Transverse colon (tissue), 4 donors: Measurements from ENCODE around the gene CCDC107.

ENCODE experiments used
- CTCF ChIP-seq, 5 experiments: fragments of 200-600 bp in 3 of 5; fragments of 450-650 bp in 2 of 5; sonication (generic) in 3 of 5; IDR thresholded peaks; 1 replicate in 2 of 5; 2 replicates in 3 of 5; pipeline ENCODE4 v1.5.1; 2016 to 2017; ENCODE audit warnings: antibody characterized with exemption in 5 of 5, inconsistent platforms in 3 of 5, mild to moderate bottlenecking in 2 of 5, moderate library complexity in 1 of 5
- EP300 ChIP-seq: sonication (generic); formaldehyde crosslinking; IDR thresholded peaks from one replicate; pipeline ENCODE4 v1.6.1; 2017; ENCODE audit warnings: antibody characterized with exemption, low read depth
- POLR2A ChIP-seq: fragments of 450-650 bp; IDR thresholded peaks from one replicate; pipeline ENCODE4 v1.6.1; 2016; ENCODE audit warnings: antibody characterized with exemption, mild to moderate bottlenecking, moderate library complexity
- POLR2AphosphoS5 ChIP-seq, 3 donors: sonication (generic); formaldehyde crosslinking; IDR thresholded peaks; one replicate each; pipeline ENCODE4 v1.6.1; 2016; ENCODE audit warnings: antibody characterized with exemption in 3 of 3

- no peak for TF ChIP-seq CTCF (IDR thresholded peaks at IDR 0.05)
- TF ChIP-seq POLR2A, result no peak
- TF ChIP-seq POLR2AphosphoS5 (IDR thresholded peaks at IDR 0.05), result no peak
- TF ChIP-seq EP300, result no peak
These were observed 30.5 kb upstream of the CCDC107 start for GRCh38 chr9:35627575-35627974.
